NB4 (cell line): ENCODE data around the gene ADIRF.
"Not testable (repeated sequence)": the region's sequence is repeated elsewhere in the genome, so short reads cannot be mapped to it uniquely, and the experiment has no call there.

Experiments
- DNase-seq: peaks from one replicate; pipeline ENCODE4 v3.0.0; 2010; ENCODE audit warnings: low read depth
- H3K4me3 ChIP-seq: one replicate; pipeline ENCODE4 v1.5.1; 2011; ENCODE audit warnings: mild to moderate bottlenecking, low read depth, low read length, moderate library complexity
- CTCF ChIP-seq: IDR thresholded peaks from one replicate; pipeline ENCODE4 v1.5.1; 2012; ENCODE audit warnings: low read depth, low read length
- MAX ChIP-seq: IDR thresholded peaks from 2 replicates; pipeline ENCODE4 v1.6.1; 2011; ENCODE audit warnings: low read depth, low read length
- MYC ChIP-seq: IDR thresholded peaks from 2 replicates; pipeline ENCODE4 v1.6.1; 2011; ENCODE audit warnings: low read depth, low read length
- POLR2A ChIP-seq: IDR thresholded peaks from 2 replicates; pipeline ENCODE4 v1.6.1; 2011; ENCODE audit warnings: mild to moderate bottlenecking; ENCODE audit not compliant: insufficient read length; ENCODE audit errors: extremely low read depth

Gene ADIRF

GRCh38 chr10:86936661-86937501 is 31.4 kb upstream of the ADIRF start:
- DNase-seq, result no peak
- TF ChIP-seq CTCF, result no peak
- no peak for TF ChIP-seq MYC
- no peak overlapping the region for H3K4me3 ChIP-seq

- no peak overlapping the region for H3K4me3 ChIP-seq
- DNase-seq, result no peak
- TF ChIP-seq MAX (no peak), CTCF (no peak), POLR2A (no peak), MYC (no peak)
These were observed 30.7 kb upstream of the ADIRF start for GRCh38 chr10:86937502-86938154.

- no peak for DNase-seq
- no peak for TF ChIP-seq CTCF
- TF ChIP-seq POLR2A, result no peak
- no peak for TF ChIP-seq MYC
- no peak for TF ChIP-seq MAX
- H3K4me3 ChIP-seq, result no peak overlapping the region
These were observed 30.0 kb upstream of the ADIRF start for GRCh38 chr10:86938260-86938659.

- not testable (repeated sequence) for DNase-seq, H3K4me3 ChIP-seq
These were observed 28.2 kb upstream of the ADIRF start for GRCh38 chr10:86940076-86940475.

- no peak for DNase-seq
- TF ChIP-seq CTCF, result no peak
- H3K4me3 ChIP-seq, result no peak overlapping the region
These were observed 27.6 kb upstream of the ADIRF start for GRCh38 chr10:86940677-86941076.

GRCh38 chr10:86941426-86941825 is 26.9 kb upstream of the ADIRF start:
- no peak overlapping the region for H3K4me3 ChIP-seq
- no peak for DNase-seq
- TF ChIP-seq CTCF, result no peak
- TF ChIP-seq MYC, result no peak
- TF ChIP-seq POLR2A, result no peak
- no peak for TF ChIP-seq MAX
